IMR-90 (cell line): ENCODE data around the gene SLC6A9. TPM values are rescaled to one million over a fixed set of nuclear protein-coding genes. Genes with fewer than 3 reads are reported as not detected.

ENCODE experiments used
- ATAC-seq: fragments of 200-7000 bp; cut with Tn5 transposase; 2 replicates; pipeline ENCODE4 v1.9.1; 2020; ENCODE audit warnings: low read depth, mild to moderate bottlenecking, moderate library complexity
- BruUV-seq: library from RNA; stranded (reverse); fragments of 400-500 nt; replicated peaks from 2 replicates; lab custom pipeline; 2021; lab: Mats Ljungman, UMichigan
- CTCF ChIA-PET: fragments of 300-600 bp; formaldehyde crosslinking; extraction: SDS; loops from one replicate; lab custom pipeline; 2021; ENCODE audit warnings: antibody characterized with exemption; lab: Yijun Ruan, JAX
- POLR2A ChIA-PET: fragments of 300-600 bp; sonication (Branson Sonifier 250); formaldehyde crosslinking; loops from one replicate; lab custom pipeline; 2022; ENCODE audit warnings: antibody characterized with exemption; ENCODE audit not compliant: unreplicated experiment; lab: Charles Lee
- DNase-seq: peaks from one replicate; pipeline ENCODE4 v3.0.0; 2013
- H2AFZ ChIP-seq: replicated peaks from 2 replicates; pipeline ENCODE3; 2013; ENCODE audit warnings: low read length, mild to moderate bottlenecking; ENCODE audit not compliant: poor library complexity
- H2AK5ac ChIP-seq: 2 replicates; pipeline ENCODE4 v1.6.1; 2013; ENCODE audit warnings: low read depth, low read length, inconsistent platforms
- H2AK9ac ChIP-seq: replicated peaks from 2 replicates; pipeline ENCODE3; 2013; ENCODE audit warnings: mild to moderate bottlenecking, low read depth, low read length, moderate library complexity; ENCODE audit not compliant: poor library complexity
- H2BK120ac ChIP-seq: 2 replicates; pipeline ENCODE4 v1.6.1; 2013; ENCODE audit warnings: low read depth, low read length, inconsistent platforms
- H2BK15ac ChIP-seq: 3 replicates; pipeline ENCODE4 v1.6.1; 2013; ENCODE audit warnings: low read depth, low read length, inconsistent platforms
- H2BK20ac ChIP-seq: 2 replicates; pipeline ENCODE4 v1.6.1; 2013; ENCODE audit warnings: low read depth, mild to moderate bottlenecking, inconsistent platforms, low read length, moderate library complexity
- H2BK5ac ChIP-seq: 2 replicates; pipeline ENCODE4 v1.6.1; 2013; ENCODE audit warnings: mild to moderate bottlenecking, low read depth, low read length, inconsistent platforms; ENCODE audit not compliant: poor library complexity, severe bottlenecking
- H3K14ac ChIP-seq: replicated peaks from 2 replicates; pipeline ENCODE4 v1.6.1; 2013; ENCODE audit warnings: low read depth, low read length, inconsistent platforms
- H3K18ac ChIP-seq: 2 replicates; pipeline ENCODE4 v1.6.1; 2013; ENCODE audit warnings: low read depth, low read length, control low read depth
- H3K23ac ChIP-seq: 2 replicates; pipeline ENCODE4 v1.6.1; 2013; ENCODE audit warnings: low read depth, low read length, inconsistent platforms
- H3K27ac ChIP-seq: 2 replicates; pipeline ENCODE4 v1.5.1; 2013; ENCODE audit warnings: mild to moderate bottlenecking, control low read depth, low read length; ENCODE audit not compliant: insufficient read depth
- H3K27me3 ChIP-seq: 2 replicates; pipeline ENCODE4 v1.6.1; 2013; ENCODE audit warnings: low read length; ENCODE audit not compliant: control insufficient read depth, insufficient read depth
- H3K36me3 ChIP-seq: 2 replicates; pipeline ENCODE4 v1.6.1; 2013; ENCODE audit warnings: low read length, mixed read lengths; ENCODE audit not compliant: control insufficient read depth, insufficient read depth
- H3K4ac ChIP-seq: 2 replicates; pipeline ENCODE4 v1.6.1; 2013; ENCODE audit warnings: low read depth, low read length, inconsistent platforms
- H3K4me1 ChIP-seq: 2 replicates; pipeline ENCODE4 v1.6.1; 2013; ENCODE audit warnings: low read length, mixed read lengths; ENCODE audit not compliant: control insufficient read depth, insufficient read depth
- H3K4me2 ChIP-seq: 2 replicates; pipeline ENCODE4 v1.6.1; 2013; ENCODE audit warnings: low read depth, mild to moderate bottlenecking, control low read depth, low read length, moderate library complexity
- H3K4me3 ChIP-seq: 2 replicates; pipeline ENCODE4 v1.5.1; 2013; ENCODE audit warnings: low read depth, mild to moderate bottlenecking, control low read depth, low read length, moderate library complexity; ENCODE audit not compliant: insufficient read depth
- H3K56ac ChIP-seq: 2 replicates; pipeline ENCODE4 v1.6.1; 2013; ENCODE audit warnings: low read length, inconsistent platforms; ENCODE audit not compliant: insufficient read depth; ENCODE audit errors: extremely low read depth
- H3K79me1 ChIP-seq, 2 experiments: 2 replicates each; pipeline ENCODE4 v1.6.1; 2013; ENCODE audit warnings: low read length in 2 of 2, inconsistent platforms in 1 of 2, low read depth in 1 of 2
- H3K9ac ChIP-seq: 2 replicates; pipeline ENCODE4 v1.6.1; 2013; ENCODE audit warnings: low read depth, low read length, control low read depth
- H3K9me1 ChIP-seq: 2 replicates; pipeline ENCODE4 v1.6.1; 2013; ENCODE audit warnings: low read length, inconsistent platforms; ENCODE audit not compliant: insufficient read depth
- H3K9me3 ChIP-seq: 2 replicates; pipeline ENCODE4 v1.6.1; 2013; ENCODE audit warnings: low read length; ENCODE audit not compliant: control insufficient read depth, insufficient read depth
- H4K20me1 ChIP-seq: 2 replicates; pipeline ENCODE4 v1.6.1; 2013; ENCODE audit warnings: low read length, inconsistent platforms; ENCODE audit not compliant: insufficient read depth
- H4K5ac ChIP-seq: 2 replicates; pipeline ENCODE4 v1.6.1; 2013; ENCODE audit warnings: mild to moderate bottlenecking, low read depth, low read length, control low read depth
- H4K8ac ChIP-seq, 2 experiments: 2 replicates each; pipeline ENCODE4 v1.6.1; 2013; ENCODE audit warnings: low read depth in 2 of 2, low read length in 2 of 2, control low read depth in 1 of 2, inconsistent platforms in 1 of 2
- H4K91ac ChIP-seq: 2 replicates; pipeline ENCODE4 v1.6.1; 2013; ENCODE audit warnings: low read depth, low read length, inconsistent platforms; ENCODE audit not compliant: insufficient read depth
- CEBPB ChIP-seq: IDR thresholded peaks from 2 replicates; pipeline ENCODE4 v1.6.1; 2012; ENCODE audit warnings: low read depth, low read length, improper control_type of control experiment
- MXI1 ChIP-seq: IDR thresholded peaks from 2 replicates; pipeline ENCODE4 v1.6.1; 2012; ENCODE audit warnings: low read depth, mild to moderate bottlenecking, low read length, moderate library complexity, borderline replicate concordance
- WGBS, 2 experiments: methylation state at CpG; one replicate each; pipeline versions ENCODE4 v1.1.5 to v1.1.7; 2013; ENCODE audit warnings: missing lambda C conversion rate in 2 of 2; ENCODE audit not compliant: insufficient read length in 1 of 2; ENCODE audit errors: extremely low coverage in 2 of 2; 5-methylcytosine and 5-hydroxymethylcytosine counted together
- dilution Hi-C: fragments of 300-500 bp; cut with HindIII; formaldehyde crosslinking; loops from one replicate; pipeline ENCODE4 v1.14.3; 2018; ENCODE audit warnings: low sequenced_read_pairs; ENCODE audit not compliant: unreplicated experiment
- in situ Hi-C: fragments of 300-500 bp; cut with MboI; formaldehyde crosslinking; loops from 3 replicates; pipeline ENCODE4 v1.14.3; 2019; ENCODE audit warnings: low sequenced_read_pairs, inconsistent platforms, mixed read lengths
- intact Hi-C: fragments of 100-400 bp; cut with micrococcal nuclease; formaldehyde crosslinking; loops from 2 replicates; pipeline ENCODE4 v1.10.0; 2022
- polyA plus RNA-seq, 3 experiments: library from polyadenylated mRNA; depleted of rRNA; stranded (reverse); fragments of >200 nt; gene quantifications; 2 replicates each; pipeline ENCODE4 v1.2.3, GENCODE V29; 2012; ENCODE audit warnings: low replicate concordance in 1 of 3
- total RNA-seq: library from RNA; depleted of rRNA; stranded (reverse); fragments of >200 nt; gene quantifications from 2 replicates; pipeline ENCODE4 v1.2.3, GENCODE V29; 2012

Gene SLC6A9
- total and polyA plus RNA-seq, 2 of the 4 experiments (the other 2 are of a cell fraction): 2.0 to 6.6 TPM

GRCh38 chr1:44067266-44068250 lies 36.3 kb upstream of the SLC6A9 start (continued):
- TF ChIP-seq CEBPB: no peak

GRCh38 chr1:44062656-44063179 lies 31.5 kb upstream of the SLC6A9 start:
- 100% methylated on average over 1 of the region's 5 CpGs; no CpG with 5 or more reads in 1 of the 2 experiments for WGBS, 2 experiments
- ATAC-seq: no peak
- H3K27me3 ChIP-seq: no peaks in the 10 kb centered on the region
- no peak overlapping the region for H3K14ac ChIP-seq
- no peak overlapping the region for H2BK20ac ChIP-seq
- H3K36me3 ChIP-seq: no peaks in the 10 kb centered on the region
- CTCF ChIA-PET: interaction anchor here (0.6 kb wide), 2 partner anchors 9 to 10 kb away, joined by 3 to 4 read pairs; no protein-coding TSS in a partner anchor
- POLR2A ChIA-PET: no interaction called here
- dilution Hi-C loops (no loop called here), intact Hi-C loops (no loop called here), in situ Hi-C loops (no loop called here)
- H3K9me3 ChIP-seq: no peaks in the 10 kb centered on the region
- 0 out of 2 replicates have a peak, but pooled peaks cover 1% of the 10 kb centered on the region for H3K4me1 ChIP-seq
- no peak overlapping the region for H2AK5ac ChIP-seq
- H3K9ac ChIP-seq: no peak overlapping the region
- no peak overlapping the region for H3K56ac ChIP-seq
- H4K8ac ChIP-seq: no peak overlapping the region
- H2BK120ac ChIP-seq: no peak overlapping the region
- H3K9me1 ChIP-seq: no peaks in the 10 kb centered on the region
- no peak overlapping the region for H3K4me3 ChIP-seq
- no peak overlapping the region for H3K23ac ChIP-seq
- no peak overlapping the region for H3K4ac ChIP-seq
- H3K79me1 ChIP-seq: no peaks in the 10 kb centered on the region; a peak in 1 of 4 replicates
- no peak for TF ChIP-seq MXI1
- no peak overlapping the region for H4K91ac ChIP-seq
- H3K27ac ChIP-seq: no peak overlapping the region
- H2AFZ ChIP-seq: no peak overlapping the region
- H2BK15ac ChIP-seq: no peak overlapping the region
- no peak overlapping the region for H2BK5ac ChIP-seq
- DNase-seq: no peak
- no peaks in the 10 kb centered on the region for H4K20me1 ChIP-seq
- no TSS peak for BruUV-seq
- H2AK9ac ChIP-seq: no peak overlapping the region
- no peak overlapping the region for H3K18ac ChIP-seq
- no peak overlapping the region for H4K5ac ChIP-seq
- no peak overlapping the region for H3K4me2 ChIP-seq
